Fibroblast of lung (primary cell): ENCODE data around the gene PDE4D. TPM values are rescaled to one million over a fixed set of nuclear protein-coding genes. Genes with fewer than 3 reads are reported as not detected.

Experiments
- DNase-seq, 2 donors: peaks; one replicate each; pipeline versions ENCODE4 v3.0.0 to v3.0.0-alpha.2; 2010; ENCODE audit warnings: low read depth in 2 of 2
- H2AFZ ChIP-seq: 2 replicates; pipeline ENCODE4 v1.5.1; 2012; ENCODE audit warnings: low read length, control low read depth, inconsistent platforms
- H3K27ac ChIP-seq: 2 replicates; pipeline ENCODE4 v1.5.1; 2011; ENCODE audit warnings: low read length, control low read depth; ENCODE audit not compliant: insufficient read depth
- H3K27me3 ChIP-seq: 2 replicates; pipeline ENCODE4 v1.5.1; 2011; ENCODE audit warnings: mild to moderate bottlenecking, low read length; ENCODE audit not compliant: control insufficient read depth, insufficient read depth
- H3K36me3 ChIP-seq: 2 replicates; pipeline ENCODE4 v1.5.1; 2011; ENCODE audit warnings: low read length; ENCODE audit not compliant: control insufficient read depth, insufficient read depth
- H3K4me1 ChIP-seq: 2 replicates; pipeline ENCODE4 v1.5.1; 2011; ENCODE audit warnings: low read length; ENCODE audit not compliant: control insufficient read depth, insufficient read depth; ENCODE audit errors: extremely low read depth
- H3K4me2 ChIP-seq: 2 replicates; pipeline ENCODE4 v1.5.1; 2011; ENCODE audit warnings: low read length, control low read depth; ENCODE audit not compliant: insufficient read depth; ENCODE audit errors: extremely low read depth
- H3K4me3 ChIP-seq, 4 experiments: fragments of 200-600 bp in 1 of 4; sonication (generic) in 1 of 4; replicated peaks in 1 of 4; 2 replicates each; pipeline ENCODE4 v1.5.1; 2011 to 2016; ENCODE audit warnings: low read length in 4 of 4, low read depth in 3 of 4, mild to moderate bottlenecking in 3 of 4, control low read depth in 2 of 4, inconsistent platforms in 1 of 4, mixed read lengths in 1 of 4; ENCODE audit not compliant: insufficient read depth in 1 of 4; ENCODE audit errors: control extremely low read depth in 1 of 4
- H3K79me2 ChIP-seq: 2 replicates; pipeline ENCODE4 v1.5.1; 2012; ENCODE audit warnings: mild to moderate bottlenecking, low read length, inconsistent platforms; ENCODE audit not compliant: control insufficient read depth, insufficient read depth
- H3K9ac ChIP-seq: 2 replicates; pipeline ENCODE4 v1.5.1; 2011; ENCODE audit warnings: mild to moderate bottlenecking, low read length, control low read depth; ENCODE audit not compliant: insufficient read depth
- H3K9me3 ChIP-seq: 2 replicates; pipeline ENCODE4 v1.5.1; 2012; ENCODE audit warnings: low read depth, low read length; ENCODE audit not compliant: control insufficient read depth, insufficient read depth
- H4K20me1 ChIP-seq: 2 replicates; pipeline ENCODE4 v1.5.1; 2011; ENCODE audit warnings: low read length; ENCODE audit not compliant: control insufficient read depth, insufficient read depth; ENCODE audit errors: extremely low read depth
- CTCF ChIP-seq, 2 donors: IDR thresholded peaks in 1 of 2; conservative IDR thresholded peaks in 1 of 2; 1 replicate in 1 of 2; 2 replicates in 1 of 2; pipeline ENCODE4 v1.5.1; 2011 to 2012; ENCODE audit warnings: low read length in 2 of 2, control low read depth in 1 of 2, inconsistent platforms in 1 of 2, low read depth in 1 of 2, mild to moderate bottlenecking in 1 of 2
- EZH2 ChIP-seq: IDR thresholded peaks from 2 replicates; pipeline ENCODE4 v1.5.1; 2012; ENCODE audit warnings: low read length, control low read depth, mild to moderate bottlenecking; ENCODE audit errors: missing control alignments
- polyA plus RNA-seq, 2 donors: library from polyadenylated mRNA; depleted of rRNA in 1 of 2; stranded (reverse) in 1 of 2; unstranded in 1 of 2; fragments of >200 nt; gene quantifications; 2 replicates each; pipeline ENCODE4 v1.2.1, GENCODE V29; 2011 to 2012; ENCODE audit warnings: missing spikeins in 1 of 2
- total RNA-seq: library from RNA; depleted of rRNA; stranded (reverse); fragments of >200 nt; gene quantifications from 2 replicates; pipeline ENCODE4 v1.2.1, GENCODE V29; 2014

Gene PDE4D
- total and polyA plus RNA-seq, 2 donors (not counting 1 experiment from before 2014, with no cell fraction given): 2.1 to 8.3 TPM

GRCh38 chr5:59055745-59056448 lies 837.6 kb downstream of the PDE4D start:
- no peak for DNase-seq
- H3K79me2 ChIP-seq: no peaks in the 10 kb centered on the region
- no peak overlapping the region for H3K9ac ChIP-seq
- H3K4me2 ChIP-seq: no peak overlapping the region
- no peak for TF ChIP-seq CTCF (conservative IDR thresholded peaks at IDR 0.05 in 1 of 2, IDR thresholded peaks at IDR 0.05 in 1 of 2; ENCODE audit: low read depth in 1 of 2, low read length in 2 of 2)
- no peak for TF ChIP-seq EZH2
- H3K27ac ChIP-seq: no peak overlapping the region
- no peaks in the 10 kb centered on the region for H3K27me3 ChIP-seq
- no peaks in the 10 kb centered on the region for H4K20me1 ChIP-seq
- no peak overlapping the region for H3K4me3 ChIP-seq
- no peaks in the 10 kb centered on the region for H3K36me3 ChIP-seq
- no peak overlapping the region for H2AFZ ChIP-seq
- no peaks in the 10 kb centered on the region for H3K9me3 ChIP-seq
- no peaks in the 10 kb centered on the region for H3K4me1 ChIP-seq

- no peak overlapping the region for H3K4me3 ChIP-seq
Observed at GRCh38 chr5:59054963-59055528, 838.5 kb downstream of the PDE4D start.

GRCh38 chr5:59051951-59052350 lies 841.6 kb downstream of the PDE4D start:
- no peaks in the 10 kb centered on the region for H3K4me1 ChIP-seq
- no peaks in the 10 kb centered on the region for H3K36me3 ChIP-seq
- no peak overlapping the region for H3K4me2 ChIP-seq
- H3K4me3 ChIP-seq: no peak overlapping the region
- no peaks in the 10 kb centered on the region for H3K27me3 ChIP-seq
- TF ChIP-seq EZH2 (no peak), CTCF (conservative IDR thresholded peaks at IDR 0.05 in 1 of 2, IDR thresholded peaks at IDR 0.05 in 1 of 2; ENCODE audit: low read depth in 1 of 2, low read length in 2 of 2) (no peak)
- H3K79me2 ChIP-seq: no peaks in the 10 kb centered on the region
- no peaks in the 10 kb centered on the region for H3K9me3 ChIP-seq
- H3K9ac ChIP-seq: no peak overlapping the region
- no peak for DNase-seq
- H4K20me1 ChIP-seq: no peaks in the 10 kb centered on the region
- H2AFZ ChIP-seq: no peak overlapping the region
- H3K27ac ChIP-seq: no peak overlapping the region

More at GRCh38 chr5:59054963-59055528, 838.5 kb downstream of the PDE4D start:
- Histone ChIP-seq H3K79me2 (no peaks in the 10 kb centered on the region), H3K27ac (no peak overlapping the region), H3K4me2 (no peak overlapping the region), H4K20me1 (no peaks in the 10 kb centered on the region), H3K27me3 (no peaks in the 10 kb centered on the region), H2AFZ (no peak overlapping the region), H3K9ac (no peak overlapping the region), H3K9me3 (no peaks in the 10 kb centered on the region), H3K36me3 (no peaks in the 10 kb centered on the region), H3K4me1 (no peaks in the 10 kb centered on the region)
- TF ChIP-seq EZH2 (no peak), CTCF (conservative IDR thresholded peaks at IDR 0.05 in 1 of 2, IDR thresholded peaks at IDR 0.05 in 1 of 2; ENCODE audit: low read depth in 1 of 2, low read length in 2 of 2) (no peak)
- DNase-seq: no peak
